Liver (tissue), 9 donors: ENCODE measurements around the gene SPG21. TPM values are rescaled to one million over a fixed set of nuclear protein-coding genes. Genes with fewer than 3 reads are reported as not detected.

Experiments used
- DNase-seq: peaks from one replicate; pipeline ENCODE4 v3.0.0-alpha.2; 2017; ENCODE audit warnings: low spot score
- H3K27ac ChIP-seq, 2 donors: one replicate each; pipeline ENCODE4 v1.7.0; 2013; ENCODE audit warnings: inconsistent platforms in 2 of 2, low read length in 2 of 2, control low read depth in 1 of 2, low read depth in 1 of 2, mild to moderate bottlenecking in 1 of 2
- H3K27me3 ChIP-seq, 4 donors: one replicate each; pipeline versions ENCODE4 v1.6.1 to v1.7.0; 2013; ENCODE audit warnings: low read length in 3 of 4, inconsistent platforms in 1 of 4, mild to moderate bottlenecking in 1 of 4, moderate library complexity in 1 of 4; ENCODE audit not compliant: control insufficient read depth in 4 of 4, insufficient read depth in 4 of 4
- H3K36me3 ChIP-seq, 4 donors: one replicate each; pipeline versions ENCODE4 v1.6.1 to v1.7.0; 2013; ENCODE audit warnings: low read length in 3 of 4, mild to moderate bottlenecking in 3 of 4, low read depth in 1 of 4, moderate library complexity in 1 of 4; ENCODE audit not compliant: control insufficient read depth in 4 of 4, insufficient read depth in 3 of 4
- H3K4me1 ChIP-seq, 4 donors: one replicate each; pipeline versions ENCODE4 v1.6.1 to v1.7.0; 2013; ENCODE audit warnings: low read length in 3 of 4, mild to moderate bottlenecking in 3 of 4, moderate library complexity in 1 of 4; ENCODE audit not compliant: control insufficient read depth in 4 of 4, insufficient read depth in 4 of 4
- H3K4me3 ChIP-seq, 3 donors: one replicate each; pipeline versions ENCODE4 v1.6.1 to v1.7.0; 2013; ENCODE audit warnings: low read length in 3 of 3, control low read depth in 1 of 3, low read depth in 1 of 3, mild to moderate bottlenecking in 1 of 3
- H3K9ac ChIP-seq, 2 donors: one replicate each; pipeline ENCODE4 v1.7.0; 2013; ENCODE audit warnings: low read length in 2 of 2, mild to moderate bottlenecking in 2 of 2, moderate library complexity in 2 of 2, control low read depth in 1 of 2, low read depth in 1 of 2
- H3K9me3 ChIP-seq, 4 donors: one replicate each; pipeline versions ENCODE4 v1.6.1 to v1.7.0; 2013; ENCODE audit warnings: low read length in 3 of 4; ENCODE audit not compliant: control insufficient read depth in 4 of 4
- ATF3 ChIP-seq: IDR thresholded peaks from 2 replicates; pipeline ENCODE4 v1.6.1; 2016; ENCODE audit warnings: antibody characterized with exemption
- FOXA1 ChIP-seq: IDR thresholded peaks from 2 replicates; pipeline ENCODE4 v1.6.1; 2016; ENCODE audit warnings: antibody characterized with exemption
- FOXA2 ChIP-seq: IDR thresholded peaks from 2 replicates; pipeline ENCODE4 v1.6.1; 2016; ENCODE audit warnings: antibody characterized with exemption
- GABPA ChIP-seq, 2 donors: IDR thresholded peaks in 1 of 2; conservative IDR thresholded peaks in 1 of 2; 2 replicates each; pipeline ENCODE4 v1.6.1; 2016; ENCODE audit warnings: antibody characterized with exemption in 2 of 2, mild to moderate bottlenecking in 1 of 2, moderate library complexity in 1 of 2
- HNF4A ChIP-seq, 2 donors: conservative IDR thresholded peaks; 2 replicates each; pipeline ENCODE4 v1.6.1; 2016; ENCODE audit warnings: antibody characterized with exemption in 2 of 2, mild to moderate bottlenecking in 2 of 2
- MAX ChIP-seq: IDR thresholded peaks from 2 replicates; pipeline ENCODE4 v1.6.1; 2016; ENCODE audit warnings: antibody characterized with exemption
- RAD21 ChIP-seq, 2 donors: IDR thresholded peaks; 2 replicates each; pipeline ENCODE4 v1.6.1; 2016; ENCODE audit warnings: antibody characterized with exemption in 2 of 2, mild to moderate bottlenecking in 2 of 2
- REST ChIP-seq: IDR thresholded peaks from 2 replicates; pipeline ENCODE4 v1.6.1; 2016; ENCODE audit warnings: antibody characterized with exemption, mild to moderate bottlenecking
- SP1 ChIP-seq: IDR thresholded peaks from 2 replicates; pipeline ENCODE4 v1.6.1; 2018; ENCODE audit warnings: antibody characterized with exemption, mild to moderate bottlenecking
- ZBTB33 ChIP-seq: IDR thresholded peaks from 2 replicates; pipeline ENCODE4 v1.6.1; 2016; ENCODE audit warnings: antibody characterized with exemption
- polyA plus RNA-seq, 2 donors: library from polyadenylated mRNA; stranded (reverse) in 1 of 2; unstranded in 1 of 2; fragments of 200-250 nt in 1 of 2; fragments of >200 nt in 1 of 2; fragmentation: Nextera tagmentation in 1 of 2; extraction: Ambion mirVana in 1 of 2; gene quantifications; one replicate each; pipeline versions ENCODE4 v1.2.1 to v1.2.3, GENCODE V29; 2013 to 2015
- total RNA-seq, 2 donors: library from RNA; depleted of rRNA; stranded (reverse); fragments of >200 nt; gene quantifications; one replicate each; pipeline ENCODE4 v1.2.3, GENCODE V29; 2014
- TF ChIP-seq, protein P1 (sequence below): fragments of 150-350 bp; IDR thresholded peaks from 2 replicates; pipeline ENCODE4 v1.5.1; 2017; ENCODE audit warnings: improper control_type of control experiment, low read depth, low read length; ENCODE audit not compliant: missing input control
- donor health status: healthy.
- donor health status: healthy.
- donor health status: healthy.
- donor health status: healthy.
- donor health status: healthy.

Gene SPG21
- total and polyA plus RNA-seq, 4 donors = 27.4 to 50.7 (median 41.2) TPM

DNA sequence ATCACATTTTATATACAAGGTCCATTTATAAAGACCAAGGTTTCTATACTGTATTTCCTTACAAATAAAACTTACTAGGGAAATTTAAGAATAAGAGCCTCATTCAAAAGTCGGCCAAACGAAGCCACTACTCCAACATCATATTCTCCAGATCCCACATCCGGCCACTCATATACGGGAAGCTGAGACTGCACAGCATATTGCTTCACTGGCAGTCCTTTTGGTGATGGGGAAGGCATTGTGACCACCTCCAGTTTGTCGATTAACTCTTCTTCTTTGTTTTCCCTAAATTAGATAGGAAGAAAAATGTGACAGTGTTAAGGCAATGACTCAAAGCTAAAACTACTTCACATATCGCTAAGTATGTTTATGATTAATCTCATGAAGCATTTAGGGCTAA, 37.0 kb upstream of the SPG21 start (continued):
- TF ChIP-seq REST (no peak), FOXA1 (no peak), HNF4A (conservative IDR thresholded peaks at IDR 0.05) (no peak), FOXA2 (no peak), SP1 (no peak)
- TF ChIP-seq, protein P1, sequence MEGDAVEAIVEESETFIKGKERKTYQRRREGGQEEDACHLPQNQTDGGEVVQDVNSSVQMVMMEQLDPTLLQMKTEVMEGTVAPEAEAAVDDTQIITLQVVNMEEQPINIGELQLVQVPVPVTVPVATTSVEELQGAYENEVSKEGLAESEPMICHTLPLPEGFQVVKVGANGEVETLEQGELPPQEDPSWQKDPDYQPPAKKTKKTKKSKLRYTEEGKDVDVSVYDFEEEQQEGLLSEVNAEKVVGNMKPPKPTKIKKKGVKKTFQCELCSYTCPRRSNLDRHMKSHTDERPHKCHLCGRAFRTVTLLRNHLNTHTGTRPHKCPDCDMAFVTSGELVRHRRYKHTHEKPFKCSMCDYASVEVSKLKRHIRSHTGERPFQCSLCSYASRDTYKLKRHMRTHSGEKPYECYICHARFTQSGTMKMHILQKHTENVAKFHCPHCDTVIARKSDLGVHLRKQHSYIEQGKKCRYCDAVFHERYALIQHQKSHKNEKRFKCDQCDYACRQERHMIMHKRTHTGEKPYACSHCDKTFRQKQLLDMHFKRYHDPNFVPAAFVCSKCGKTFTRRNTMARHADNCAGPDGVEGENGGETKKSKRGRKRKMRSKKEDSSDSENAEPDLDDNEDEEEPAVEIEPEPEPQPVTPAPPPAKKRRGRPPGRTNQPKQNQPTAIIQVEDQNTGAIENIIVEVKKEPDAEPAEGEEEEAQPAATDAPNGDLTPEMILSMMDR = no peak

GRCh38 chr15:65021488-65021887, 31.8 kb upstream of the SPG21 start:
- H3K36me3 ChIP-seq = peaks cover 1 to 54% (median 23%) of the 10 kb centered on the region in 4 donors
- no peaks in the 10 kb centered on the region for H3K9me3 ChIP-seq
- no peaks in the 10 kb centered on the region for H3K27me3 ChIP-seq
- H3K4me3 ChIP-seq = no peak overlapping the region
- no peak overlapping the region for H3K27ac ChIP-seq
- TF ChIP-seq GABPA (IDR thresholded peaks at IDR 0.05 in 1 of 2, conservative IDR thresholded peaks at IDR 0.05 in 1 of 2) (no peak), RAD21 (IDR thresholded peaks at IDR 0.05) (no peak), ATF3 (no peak), FOXA1 (no peak), SP1 (no peak), ZBTB33 (no peak), FOXA2 (no peak), MAX (no peak)
- TF ChIP-seq, protein P1 = no peak
- no peak overlapping the region for H3K9ac ChIP-seq
- H3K4me1 ChIP-seq = no peaks in the 10 kb centered on the region
- DNase-seq = no peak
